GM23248 (cell line): ENCODE results near the gene ACTR1A. TPM values are rescaled to one million over a fixed set of nuclear protein-coding genes. Genes with fewer than 3 reads are reported as not detected.

Experiments
- DNase-seq: peaks from one replicate; pipeline ENCODE4 v3.0.0-alpha.2; 2015
- H2AFZ ChIP-seq: fragments of 200-600 bp; sonication (generic); 2 replicates; pipeline ENCODE4 v1.6.1; 2016; ENCODE audit warnings: antibody characterized with exemption
- H3F3A ChIP-seq: fragments of 200-600 bp; sonication (generic); 2 replicates; pipeline ENCODE4 v1.6.1; 2016; ENCODE audit warnings: mild to moderate bottlenecking, antibody characterized with exemption, mixed run types; ENCODE audit not compliant: insufficient read depth
- H3K27ac ChIP-seq: fragments of 200-600 bp; sonication (generic); 2 replicates; pipeline ENCODE4 v1.5.1; 2016; ENCODE audit warnings: mild to moderate bottlenecking
- H3K27me3 ChIP-seq: fragments of 200-600 bp; sonication (generic); replicated peaks from 2 replicates; pipeline ENCODE4 v1.6.1; 2016; ENCODE audit warnings: mild to moderate bottlenecking; ENCODE audit not compliant: insufficient read depth
- H3K36me3 ChIP-seq: fragments of 200-600 bp; sonication (generic); 2 replicates; pipeline ENCODE4 v1.6.1; 2016; ENCODE audit warnings: low read depth, mild to moderate bottlenecking
- H3K4me1 ChIP-seq: fragments of 200-600 bp; sonication (generic); 2 replicates; pipeline ENCODE4 v1.6.1; 2016; ENCODE audit warnings: mild to moderate bottlenecking; ENCODE audit not compliant: insufficient read depth
- H3K4me2 ChIP-seq: fragments of 200-600 bp; sonication (generic); one replicate; pipeline ENCODE4 v1.6.1; 2016; ENCODE audit warnings: mild to moderate bottlenecking; ENCODE audit not compliant: unreplicated experiment
- H3K4me3 ChIP-seq: fragments of 200-600 bp; sonication (generic); 2 replicates; pipeline ENCODE4 v1.5.1; 2016; ENCODE audit warnings: mild to moderate bottlenecking
- H3K79me2 ChIP-seq: fragments of 200-600 bp; sonication (generic); 2 replicates; pipeline ENCODE4 v1.6.1; 2016; ENCODE audit warnings: mild to moderate bottlenecking; ENCODE audit not compliant: insufficient read depth
- H3K9ac ChIP-seq: fragments of 200-600 bp; sonication (generic); 2 replicates; pipeline ENCODE4 v1.6.1; 2016; ENCODE audit warnings: mild to moderate bottlenecking
- H3K9me2 ChIP-seq: fragments of 200-600 bp; sonication (generic); 2 replicates; pipeline ENCODE4 v1.6.1; 2016; ENCODE audit warnings: mixed run types, mild to moderate bottlenecking, moderate library complexity; ENCODE audit not compliant: insufficient read depth
- H3K9me3 ChIP-seq: fragments of 200-600 bp; sonication (generic); one replicate; pipeline ENCODE4 v1.6.1; 2017; ENCODE audit warnings: low read depth
- H4K20me1 ChIP-seq: fragments of 200-600 bp; sonication (generic); 2 replicates; pipeline ENCODE4 v1.6.0; 2016; ENCODE audit not compliant: insufficient read depth
- EZH2 ChIP-seq: fragments of 200-600 bp; sonication (generic); IDR thresholded peaks from 2 replicates; pipeline ENCODE4 v1.6.1; 2018; ENCODE audit warnings: antibody characterized with exemption, mild to moderate bottlenecking; ENCODE audit not compliant: insufficient read depth, poor library complexity, severe bottlenecking
- EZH2phosphoT487 ChIP-seq: fragments of 200-600 bp; sonication (generic); IDR thresholded peaks from 2 replicates; pipeline ENCODE4 v1.6.1; 2018; ENCODE audit warnings: antibody characterized with exemption, moderate library complexity, mild to moderate bottlenecking, low read depth; ENCODE audit not compliant: insufficient read depth
- WGBS, 2 experiments: methylation state at CpG; one replicate each; pipeline ENCODE4 v1.1.6; 2015 to 2017; ENCODE audit warnings: low lambda C conversion rate in 2 of 2, low coverage in 1 of 2; ENCODE audit errors: missing lambda C conversion rate in 2 of 2; 5-methylcytosine and 5-hydroxymethylcytosine counted together
- in situ Hi-C: fragments of 300-500 bp; cut with MboI; formaldehyde crosslinking; loops from 2 replicates; pipeline ENCODE4 v1.15.0; 2020
- polyA plus RNA-seq: library from polyadenylated mRNA; unstranded; fragments of >200 nt; fragmentation: Nextera tagmentation; extraction: Ambion mirVana; gene quantifications from 2 replicates; pipeline ENCODE4 v1.2.1, GENCODE V29; 2016
- total RNA-seq: library from RNA; depleted of rRNA; stranded (reverse); fragments of >200 nt; shearing (Covaris generic); gene quantifications from 2 replicates; pipeline ENCODE4 v1.2.3, GENCODE V29; 2014

The ACTR1A gene
- total and polyA plus RNA-seq, 2 experiments from 2014 or later = 127 to 134 TPM

GRCh38 chr10:102444851-102445250 lies 57.7 kb downstream of the ACTR1A start:
- WGBS, 2 experiments = 72 to 85% methylated on average over 2 of the region's 2 CpGs
- H3K9me3 ChIP-seq = no peaks in the 10 kb centered on the region
- no peak overlapping the region for H3K27ac ChIP-seq
- H3K4me1 ChIP-seq = no peaks in the 10 kb centered on the region
- no peaks in the 10 kb centered on the region for H3K36me3 ChIP-seq
- no peak overlapping the region for H3K4me2 ChIP-seq
- no peaks in the 10 kb centered on the region for H4K20me1 ChIP-seq
- no peak overlapping the region for H3K4me3 ChIP-seq
- no peaks in the 10 kb centered on the region for H3K27me3 ChIP-seq
- DNase-seq = no peak
- no peak for TF ChIP-seq EZH2
- no peak for TF ChIP-seq EZH2phosphoT487
- no peaks in the 10 kb centered on the region for H3F3A ChIP-seq
- H2AFZ ChIP-seq = no peak overlapping the region
- in situ Hi-C loops = no loop called here
- no peaks in the 10 kb centered on the region for H3K79me2 ChIP-seq
- no peaks in the 10 kb centered on the region for H3K9me2 ChIP-seq
- H3K9ac ChIP-seq = no peak overlapping the region

GRCh38 chr10:102438374-102438773 lies 64.1 kb downstream of the ACTR1A start:
- H3K4me2 ChIP-seq = no peak overlapping the region
- no peak overlapping the region for H2AFZ ChIP-seq
- H3K36me3 ChIP-seq = no peaks in the 10 kb centered on the region
- peaks cover 15% of the 10 kb centered on the region for H3K4me1 ChIP-seq
- no peaks in the 10 kb centered on the region for H3K9me2 ChIP-seq
- peaks cover 8% of the 10 kb centered on the region; the same call in 1 of the 2 replicates for H3K79me2 ChIP-seq
- no peak overlapping the region for H3K4me3 ChIP-seq
- TF ChIP-seq EZH2 (no peak), EZH2phosphoT487 (no peak)
- DNase-seq = no peak
- no peak overlapping the region for H3K9ac ChIP-seq
- WGBS, 2 experiments = 78 to 80% methylated on average over 1 of the region's 1 CpG
- H3K9me3 ChIP-seq = no peaks in the 10 kb centered on the region
- H3K27me3 ChIP-seq = no peaks in the 10 kb centered on the region
- H3F3A ChIP-seq = no peaks in the 10 kb centered on the region; the same call in 1 of the 2 replicates
- in situ Hi-C loops = no loop called here
- H3K27ac ChIP-seq = no peak overlapping the region
- H4K20me1 ChIP-seq = no peaks in the 10 kb centered on the region

- in situ Hi-C loops = no loop called here
- Histone ChIP-seq H3K9me2 (no peaks in the 10 kb centered on the region), H3K9me3 (no peaks in the 10 kb centered on the region), H3F3A (no peaks in the 10 kb centered on the region; the same call in 1 of the 2 replicates), H3K9ac (no peak overlapping the region), H3K79me2 (peaks cover 8% of the 10 kb centered on the region; the same call in 1 of the 2 replicates), H3K4me2 (no peak overlapping the region), H4K20me1 (no peaks in the 10 kb centered on the region), H3K27ac (no peak overlapping the region), H3K4me1 (peaks cover 15% of the 10 kb centered on the region), H2AFZ (no peak overlapping the region), H3K27me3 (no peaks in the 10 kb centered on the region), H3K36me3 (no peaks in the 10 kb centered on the region), H3K4me3 (0 out of 2 replicates have a peak overlapping the region, but pooled peaks have one; percentile 22)
- DNase-seq = no peak
- 89 to 93% methylated on average over 3 of the region's 3 CpGs for WGBS, 2 experiments
- TF ChIP-seq EZH2 (no peak), EZH2phosphoT487 (no peak)
Measured at GRCh38 chr10:102437515-102437914, 65.0 kb downstream of the ACTR1A start.

- H3K4me3 ChIP-seq = peak overlapping the region; percentile 66
- H4K20me1 ChIP-seq = no peaks in the 10 kb centered on the region
- H3F3A ChIP-seq = no peaks in the 10 kb centered on the region; the same call in 1 of the 2 replicates
- H3K27ac ChIP-seq = no peak overlapping the region
- H2AFZ ChIP-seq = no peak overlapping the region
- no peaks in the 10 kb centered on the region for H3K27me3 ChIP-seq
- peak; percentile 37 for DNase-seq
- peaks cover 19% of the 10 kb centered on the region for H3K79me2 ChIP-seq
- no peaks in the 10 kb centered on the region for H3K36me3 ChIP-seq
- TF ChIP-seq EZH2 = no peak
- no peak for TF ChIP-seq EZH2phosphoT487
- peak overlapping the region; percentile 55 for H3K4me2 ChIP-seq
- peak overlapping the region; percentile 63 for H3K9ac ChIP-seq
- 54 to 55% methylated on average over 6 of the region's 6 CpGs for WGBS, 2 experiments
- in situ Hi-C loops = no loop called here
- no peaks in the 10 kb centered on the region for H3K9me2 ChIP-seq
- no peaks in the 10 kb centered on the region for H3K9me3 ChIP-seq
- H3K4me1 ChIP-seq = peaks cover 19% of the 10 kb centered on the region
Measured at GRCh38 chr10:102436312-102436711, 66.2 kb downstream of the ACTR1A start.
